HTR-8/SVneo (cell line): Measurements from ENCODE around the gene EPC2.

Experiments used
- DNase-seq: peaks from one replicate; pipeline ENCODE4 v3.0.0; 2011; ENCODE audit warnings: low spot score, mixed read lengths; ENCODE audit not compliant: insufficient read length
- FAIRE-seq: peaks from 2 replicates; lab custom pipeline; 2011; peaks lifted over from hg19 to GRCh38; lab: Jason Lieb, UNC

The EPC2 gene

DNA sequence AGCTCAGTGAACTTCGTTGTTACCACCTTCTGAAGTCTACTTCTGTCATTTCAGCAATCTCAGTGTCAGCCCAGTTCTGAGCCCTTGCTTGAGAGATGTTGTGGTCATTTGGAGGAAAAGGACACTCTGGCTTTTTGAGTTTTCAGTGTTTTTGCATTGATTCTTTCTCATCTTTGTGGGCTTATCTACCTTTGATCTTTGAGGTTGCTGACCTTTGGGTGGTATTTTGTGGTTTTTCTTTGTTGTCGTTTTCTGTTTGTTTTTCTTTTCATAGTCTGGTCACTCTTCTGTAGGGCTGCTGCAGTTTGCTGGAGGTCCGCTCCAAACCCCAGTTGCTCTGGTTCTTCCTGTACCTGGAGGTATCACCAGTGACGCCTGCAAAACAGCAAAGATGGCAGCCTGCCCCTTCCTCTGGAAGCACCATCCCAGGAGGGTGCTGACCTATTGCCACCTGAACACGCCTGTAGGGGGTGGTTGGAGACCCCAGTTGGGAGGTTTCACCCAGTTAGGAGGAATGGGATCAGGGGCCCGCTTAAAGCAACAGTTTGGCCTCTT is 74.7 kb downstream of the EPC2 start:
- FAIRE-seq (no peak), DNase-seq (no peak)

DNA sequence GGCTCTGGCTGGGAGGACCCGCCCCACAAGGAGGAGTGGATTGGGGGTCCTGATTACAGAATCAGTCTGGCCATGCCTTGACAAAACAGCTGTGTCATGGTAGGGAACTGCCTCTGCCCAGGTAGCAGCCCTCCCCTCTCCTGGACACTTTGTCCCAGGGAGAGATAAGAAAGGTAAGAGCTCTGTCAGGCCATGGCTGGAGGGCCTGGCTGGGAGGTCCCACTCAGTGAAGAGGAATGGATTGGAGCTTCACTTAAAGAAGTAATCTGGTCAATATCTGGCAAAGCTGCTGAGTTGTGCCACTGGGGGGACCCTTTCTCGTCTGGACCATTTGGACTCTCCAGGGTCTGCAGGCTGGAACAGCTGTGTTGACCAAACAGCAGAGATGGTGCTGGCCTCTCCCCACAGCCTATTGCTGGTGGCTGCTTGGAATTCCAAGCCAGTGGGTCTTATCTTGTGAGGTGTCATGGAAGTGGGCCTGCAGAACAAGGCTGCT is 75.4 kb downstream of the EPC2 start:
- DNase-seq (no peak), FAIRE-seq (no peak)

DNA sequence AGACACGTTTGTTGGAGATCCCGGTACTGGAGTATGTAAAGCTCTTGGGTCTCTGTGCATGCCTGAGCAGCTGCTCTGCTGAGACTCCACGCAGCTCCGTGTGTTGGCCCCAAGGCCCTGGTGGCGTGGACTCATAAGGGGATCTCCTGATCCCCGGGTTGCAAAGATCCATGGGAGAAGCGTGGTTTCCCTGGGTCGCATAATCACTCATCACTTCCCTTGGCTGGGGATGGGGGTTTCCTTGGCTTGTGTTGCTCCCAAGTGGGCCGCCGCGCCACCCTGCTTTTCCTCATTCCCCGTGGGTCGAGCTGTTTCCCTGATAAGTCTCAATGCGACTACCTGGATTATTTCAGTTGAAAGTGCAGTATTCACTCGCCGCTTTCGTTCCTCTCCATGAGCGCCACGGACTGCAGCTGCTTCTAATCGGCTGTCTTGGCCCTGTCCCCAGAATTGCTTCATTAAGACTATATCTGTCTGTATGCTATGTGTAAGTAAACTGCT is 76.0 kb downstream of the EPC2 start:
- no peak for DNase-seq
- FAIRE-seq = no peak

DNA sequence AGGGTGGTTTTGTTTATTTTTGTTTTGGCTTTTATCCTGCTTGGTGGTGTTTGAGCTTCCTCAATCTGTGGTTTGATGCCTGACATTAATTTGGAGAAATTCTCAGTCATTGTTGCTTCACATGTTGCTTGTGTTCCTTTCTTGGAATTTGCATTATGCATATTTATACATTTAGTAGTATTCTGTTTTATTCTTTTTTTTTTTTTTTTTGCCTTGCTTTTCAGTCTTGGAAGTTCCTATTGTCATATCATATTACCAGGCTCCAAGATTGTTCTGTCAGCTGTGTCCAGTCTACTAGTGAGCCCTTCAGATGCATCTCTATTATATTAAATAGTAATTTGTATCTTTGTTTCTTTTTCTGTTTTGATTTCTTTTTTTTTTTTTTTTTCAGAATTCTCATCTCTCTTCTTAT is 77.0 kb downstream of the EPC2 start:
- no peak for DNase-seq
- FAIRE-seq = no peak

DNA sequence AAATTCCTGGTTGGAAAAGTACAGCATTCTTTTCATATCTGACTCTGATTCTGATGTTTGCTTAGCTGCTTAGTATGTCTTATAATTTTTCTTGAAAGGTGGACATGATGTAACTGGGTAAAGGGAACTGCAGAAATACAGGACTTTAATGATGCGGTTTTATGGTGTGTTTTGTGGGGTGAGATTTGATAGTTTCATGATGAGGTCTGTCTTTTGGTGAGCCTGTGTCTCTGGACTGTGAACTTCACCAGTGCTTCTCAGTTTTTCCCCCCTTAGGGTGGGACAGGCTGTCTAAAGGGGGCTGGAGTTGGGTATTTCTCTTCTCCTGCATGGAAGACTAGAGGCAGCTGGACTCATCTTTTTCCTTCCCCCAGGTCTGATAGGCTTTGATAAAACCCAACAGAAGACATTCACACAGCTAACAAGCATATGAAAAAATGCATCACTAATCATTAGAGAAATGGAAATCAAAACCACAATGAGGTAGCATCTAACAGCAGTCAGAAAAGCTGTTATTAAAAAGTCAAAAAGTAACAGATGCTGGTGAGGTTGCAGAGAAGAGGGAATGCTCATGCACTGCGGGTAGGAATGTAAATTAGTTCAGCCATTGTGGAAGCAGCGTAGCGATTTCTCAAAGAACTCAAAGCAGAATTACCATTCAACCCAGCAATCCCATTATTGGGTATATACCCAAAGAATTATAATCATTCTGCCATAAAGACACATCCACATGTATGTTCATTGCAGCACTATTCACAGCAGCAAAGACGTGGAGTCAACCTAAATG is 77.6 kb downstream of the EPC2 start:
- FAIRE-seq = no peak

DNA sequence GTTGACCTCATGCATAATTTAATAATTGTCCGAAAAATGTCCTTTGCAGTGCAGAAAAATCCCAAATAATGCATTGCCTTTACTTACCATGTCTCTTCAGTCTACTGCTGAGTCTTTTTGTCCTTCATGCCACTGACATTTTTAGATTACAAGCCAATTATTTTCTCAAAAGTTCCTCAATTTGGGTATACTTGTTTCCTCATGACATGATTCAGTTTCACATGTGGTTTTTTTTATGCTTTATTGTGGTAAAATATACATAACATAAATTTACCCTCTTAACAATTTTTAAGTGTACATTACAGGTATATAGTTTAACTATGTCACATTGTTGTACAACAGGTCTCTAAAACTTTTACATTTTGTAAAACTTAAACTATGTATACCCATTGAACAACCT is 81.0 kb downstream of the EPC2 start:
- FAIRE-seq (no peak), DNase-seq (no peak)

More for the DNA sequence above, 77.6 kb downstream of the EPC2 start:
- no peak for DNase-seq

DNA sequence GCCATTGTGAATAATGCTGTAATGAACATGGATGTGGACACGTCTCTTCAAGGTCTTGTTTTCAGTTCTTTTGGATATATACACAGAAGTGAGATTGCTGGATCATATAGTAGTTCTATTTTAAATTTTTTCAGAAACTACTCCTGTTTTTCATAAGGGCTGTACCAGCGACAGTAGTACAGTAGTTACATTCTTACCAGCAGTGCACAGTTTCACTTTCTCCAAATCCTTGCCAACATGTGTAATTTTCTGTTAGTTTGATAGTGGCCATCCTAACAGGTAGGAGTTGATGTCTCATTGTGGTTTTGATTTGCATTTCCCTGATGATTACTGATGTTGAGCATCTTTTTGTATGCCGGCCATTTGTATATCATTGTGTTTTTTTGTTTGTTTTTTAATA is 81.7 kb downstream of the EPC2 start:
- DNase-seq (no peak), FAIRE-seq (no peak)

DNA sequence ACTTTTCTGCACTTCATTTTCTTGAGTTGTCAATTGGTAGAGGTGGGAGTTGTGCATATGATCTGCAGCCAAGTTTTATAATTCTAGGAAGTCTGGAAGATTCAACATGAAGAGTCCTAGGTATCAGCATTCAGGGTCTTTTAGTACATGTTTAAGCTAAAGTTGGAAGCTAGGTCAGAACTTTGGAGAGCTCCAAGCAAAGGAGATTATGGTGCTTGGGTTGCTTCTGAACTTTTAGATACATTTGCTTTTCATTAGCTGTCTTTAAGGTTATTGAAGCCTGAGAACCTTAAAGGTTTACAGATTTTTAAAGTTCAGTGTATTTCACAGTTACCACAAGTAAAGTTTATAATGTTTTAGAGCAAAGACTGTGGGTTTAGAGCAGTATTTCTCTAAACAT is 85.5 kb downstream of the EPC2 start:
- no peak for FAIRE-seq

DNA sequence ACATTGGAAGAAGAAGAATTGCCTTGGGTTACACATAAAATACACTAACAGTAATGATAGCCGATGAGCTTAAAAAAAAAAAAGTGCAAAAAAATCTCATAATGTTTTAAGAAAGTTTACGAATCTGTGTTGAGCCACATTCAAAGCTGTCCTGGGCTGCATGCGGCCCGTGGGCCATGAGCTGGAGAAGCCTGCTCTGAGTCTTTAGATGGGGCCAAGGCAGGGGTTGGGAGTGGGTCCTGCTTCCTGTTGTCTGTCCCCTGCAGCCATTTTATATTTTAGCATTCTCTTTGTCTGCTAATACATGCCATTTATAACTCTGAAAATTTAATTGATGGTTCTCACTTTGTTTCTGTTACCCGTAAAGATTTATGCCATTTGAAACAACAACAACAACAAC is 93.2 kb downstream of the EPC2 start:
- FAIRE-seq (no peak), DNase-seq (no peak)

More for the DNA sequence above, 85.5 kb downstream of the EPC2 start:
- no peak for DNase-seq

DNA sequence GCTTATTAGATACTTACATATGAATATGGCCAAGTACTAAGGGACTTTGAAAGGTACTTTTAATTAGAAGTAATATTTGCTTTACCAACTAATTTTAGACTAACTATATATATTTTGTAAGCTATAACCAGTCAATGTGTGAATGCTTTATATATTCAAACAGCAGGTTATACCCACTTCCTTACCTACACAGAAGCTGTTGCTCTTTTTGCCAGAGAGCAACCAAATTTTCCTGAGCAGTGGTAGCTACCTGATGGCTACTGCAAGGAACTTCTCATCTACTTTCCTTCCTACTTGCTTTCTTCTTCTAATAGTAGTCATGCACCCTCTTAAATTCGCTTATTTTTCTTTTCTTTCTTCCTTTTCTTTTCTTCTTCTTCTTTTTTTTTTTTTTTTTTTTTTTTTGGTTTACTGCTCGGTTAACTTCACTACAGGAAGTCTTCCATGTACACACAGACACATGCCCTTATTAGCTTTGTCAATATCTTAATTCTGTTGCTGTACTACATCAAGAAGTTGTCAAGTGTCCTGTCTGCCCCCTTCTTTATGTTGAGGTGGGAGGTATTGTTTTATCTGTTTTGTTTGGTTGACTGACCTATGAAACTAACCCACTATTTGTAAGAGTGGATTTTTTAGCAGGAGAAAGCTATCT is 95.0 kb downstream of the EPC2 start:
- DNase-seq (no peak), FAIRE-seq (no peak)

DNA sequence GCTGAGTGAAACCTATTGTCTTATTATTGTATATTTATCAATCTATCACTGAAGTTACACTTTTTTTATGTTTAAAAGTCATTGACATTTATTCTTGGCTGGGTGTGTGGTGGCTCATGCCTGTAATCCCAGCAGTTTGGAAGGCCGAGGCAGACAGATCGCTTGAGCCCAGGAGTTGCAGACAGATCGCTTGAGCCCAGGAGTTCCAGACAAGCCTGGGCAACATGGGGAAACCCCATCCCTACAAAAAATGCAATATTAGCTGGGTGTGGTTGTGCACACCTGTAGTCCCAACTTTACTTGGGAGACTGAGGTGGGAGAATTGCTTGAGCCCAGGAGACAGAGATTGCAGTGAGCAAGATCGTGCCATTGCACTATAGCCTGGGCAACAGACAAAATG is 97.8 kb downstream of the EPC2 start:
- DNase-seq (no peak), FAIRE-seq (no peak)

DNA sequence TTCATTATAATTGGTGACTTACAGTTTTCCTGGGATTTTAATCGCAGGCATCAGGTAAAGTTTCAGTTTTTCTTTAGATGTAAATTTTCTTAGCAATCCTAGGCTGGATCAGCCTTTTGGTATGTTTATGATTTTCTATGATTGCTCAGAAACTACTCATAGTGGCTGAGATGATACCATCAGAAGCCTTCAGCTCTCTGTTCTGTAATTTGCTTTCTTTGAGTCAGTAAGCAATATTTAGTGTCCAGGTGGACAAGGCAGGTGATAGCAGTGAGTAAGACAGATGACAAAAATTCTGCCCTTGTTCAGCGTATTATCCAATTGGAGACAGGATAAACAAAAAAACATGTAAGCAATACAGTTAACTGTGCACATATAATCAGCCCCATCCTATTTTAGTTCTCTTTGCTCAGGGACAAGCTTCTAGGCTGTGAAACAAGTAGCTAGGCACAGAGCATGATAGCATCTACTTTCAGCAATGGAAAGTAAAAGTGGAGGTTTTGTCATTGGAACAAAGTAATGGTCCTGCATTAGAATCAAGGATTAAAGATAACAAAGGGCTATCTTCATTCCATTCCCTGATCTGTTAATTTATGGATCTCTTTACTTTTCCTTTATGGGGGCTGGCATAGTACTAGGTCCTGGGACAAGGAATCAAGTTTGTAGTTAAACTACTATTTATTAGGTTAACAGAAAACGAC is 100.8 kb downstream of the EPC2 start:
- DNase-seq (no peak), FAIRE-seq (no peak)

DNA sequence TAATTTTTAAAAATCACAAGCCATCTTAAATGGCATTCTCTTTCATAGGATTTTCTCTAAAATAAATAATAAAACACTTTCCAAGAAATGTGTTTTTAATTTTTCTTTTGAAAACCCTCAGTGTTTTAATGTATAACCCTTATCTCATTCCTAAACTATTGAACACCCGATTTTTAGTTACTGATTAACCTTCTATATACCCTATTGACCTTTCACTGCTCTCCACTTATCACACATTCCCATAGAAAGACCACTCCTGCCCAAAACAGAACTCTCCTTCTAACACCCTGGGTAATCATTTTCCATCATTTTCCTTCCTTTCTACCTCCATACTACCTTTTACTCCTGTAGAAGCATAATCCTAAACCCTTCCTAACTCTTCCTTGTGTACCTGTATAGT is 102.4 kb downstream of the EPC2 start:
- DNase-seq (no peak), FAIRE-seq (no peak)

DNA sequence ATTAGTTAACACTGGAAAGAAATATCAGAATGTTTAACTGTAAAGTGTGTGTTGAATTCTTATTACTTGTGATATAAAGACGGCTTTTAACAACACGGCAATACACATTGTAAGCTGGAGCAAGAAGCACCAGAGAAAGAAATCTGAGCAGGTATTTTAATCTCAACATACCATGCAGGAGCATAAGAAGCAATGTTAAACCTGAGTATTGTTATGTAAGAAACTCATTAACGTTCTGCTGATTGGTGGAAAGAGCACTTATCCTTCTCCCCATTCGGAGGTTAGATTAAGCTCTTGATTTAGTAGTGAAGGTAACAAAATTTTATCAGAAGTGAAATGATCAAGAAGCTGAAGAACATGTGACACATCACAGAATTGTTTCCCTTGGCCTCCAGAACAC is 107.4 kb downstream of the EPC2 start:
- FAIRE-seq (no peak), DNase-seq (no peak)

DNA sequence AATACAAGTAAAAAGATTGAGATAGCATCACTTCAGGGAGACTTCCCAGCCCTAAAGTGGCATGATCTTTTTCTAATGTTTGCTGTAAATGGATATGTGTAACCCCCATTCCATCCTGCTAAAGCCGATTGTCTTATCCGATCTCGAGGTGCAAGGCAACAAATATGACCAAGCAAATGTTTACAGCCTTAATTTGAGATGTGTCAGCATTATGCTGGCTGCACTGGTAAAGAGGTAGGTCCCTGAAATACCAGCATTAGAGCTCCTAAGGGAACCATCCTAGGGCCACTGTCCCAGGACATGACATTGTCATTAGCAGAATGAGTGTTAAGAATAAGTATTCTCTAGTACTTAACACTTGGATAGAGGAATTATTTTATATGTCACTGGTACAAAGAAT is 108.4 kb downstream of the EPC2 start:
- no peak for FAIRE-seq

DNA sequence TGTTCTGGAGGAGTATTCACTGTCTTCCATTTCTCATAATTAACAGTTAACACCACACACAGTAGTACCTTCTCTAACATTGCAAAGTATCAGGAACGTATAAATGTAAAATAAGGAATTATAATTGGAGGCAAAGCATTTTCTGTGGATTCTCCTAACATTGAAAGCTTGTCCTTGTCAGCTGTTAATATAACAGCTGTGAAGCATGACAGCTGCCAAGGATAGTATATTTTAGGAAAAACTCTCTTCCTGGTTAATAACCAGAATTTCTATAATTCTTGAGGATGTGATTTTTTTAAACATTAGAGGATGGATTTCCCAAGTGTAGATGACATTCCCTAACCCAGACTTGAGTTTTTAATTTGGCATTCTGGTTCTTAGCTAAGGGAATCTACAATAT is 110.3 kb downstream of the EPC2 start:
- FAIRE-seq (no peak), DNase-seq (no peak)

More for the DNA sequence above, 108.4 kb downstream of the EPC2 start:
- no peak for DNase-seq

DNA sequence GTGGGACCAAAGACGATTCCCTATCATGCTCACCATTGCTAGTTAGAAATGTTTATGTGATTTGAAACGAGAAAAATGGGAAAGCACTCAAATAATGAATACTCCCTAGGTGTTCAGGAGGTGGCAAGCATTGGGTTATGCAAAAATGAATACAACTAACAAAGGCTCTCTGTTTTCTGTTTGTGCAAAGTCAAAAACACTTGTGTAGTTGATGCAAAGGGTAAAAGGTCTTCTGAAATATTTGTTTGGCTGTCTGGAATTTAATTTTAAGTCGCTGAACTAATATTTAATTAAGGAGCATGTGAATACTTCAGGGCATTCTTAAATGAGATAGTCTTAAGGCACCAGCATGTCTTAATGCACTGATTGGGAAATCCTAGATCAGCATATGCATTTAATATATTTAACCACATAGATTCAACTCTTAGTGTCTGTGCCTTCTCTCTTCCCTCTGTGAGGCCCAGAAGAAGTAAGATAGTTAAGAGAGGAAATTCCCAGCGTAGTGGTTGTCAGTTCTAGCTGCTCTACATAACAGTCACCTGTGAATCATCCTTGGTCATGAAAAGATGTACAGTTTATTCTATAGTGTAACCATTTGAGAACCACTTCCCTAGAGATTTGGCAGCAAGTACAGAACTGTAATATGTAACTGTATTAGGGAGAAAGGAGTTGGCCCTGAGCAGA is 111.9 kb downstream of the EPC2 start:
- FAIRE-seq (no peak), DNase-seq (peak; percentile 9)

DNA sequence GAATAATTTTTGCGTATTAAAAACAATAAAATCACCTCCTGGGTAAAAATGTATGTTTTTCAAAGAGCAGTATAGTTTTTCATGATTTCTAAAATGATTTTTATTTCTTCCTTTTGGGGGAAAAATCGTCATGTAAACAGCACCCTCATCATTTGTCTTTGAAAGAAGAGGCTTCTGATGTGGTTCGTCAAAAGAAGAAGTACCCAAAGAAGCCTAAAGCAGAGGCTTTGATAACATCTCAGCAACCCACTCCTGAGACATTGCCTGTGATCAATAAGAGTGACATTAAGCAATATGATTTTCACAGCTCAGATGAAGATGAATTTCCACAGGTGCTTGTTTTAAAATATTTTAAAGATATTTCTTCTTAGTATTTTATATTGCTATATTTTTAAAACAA is 120.3 kb downstream of the EPC2 start:
- FAIRE-seq (no peak), DNase-seq (no peak)

DNA sequence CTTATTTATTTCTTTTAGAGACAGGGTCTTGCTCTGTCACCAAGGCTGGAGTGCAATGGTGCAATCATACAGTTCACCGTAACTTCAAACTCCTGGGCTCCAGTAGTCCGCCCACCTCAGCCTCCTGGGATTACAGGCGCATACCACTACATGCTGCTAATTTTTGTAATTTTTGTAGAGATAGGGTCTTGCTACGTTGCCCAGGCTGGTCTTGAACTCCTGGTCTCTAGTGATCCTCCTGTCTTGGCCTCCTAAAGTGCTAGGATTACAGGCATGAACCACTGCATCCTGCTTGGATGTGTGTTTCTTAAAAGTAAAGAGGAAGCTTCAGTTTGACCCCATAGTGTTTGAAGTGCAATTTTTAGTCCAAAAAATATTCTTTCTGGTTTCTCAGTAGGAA is 125.5 kb downstream of the EPC2 start:
- DNase-seq (no peak), FAIRE-seq (no peak)

DNA sequence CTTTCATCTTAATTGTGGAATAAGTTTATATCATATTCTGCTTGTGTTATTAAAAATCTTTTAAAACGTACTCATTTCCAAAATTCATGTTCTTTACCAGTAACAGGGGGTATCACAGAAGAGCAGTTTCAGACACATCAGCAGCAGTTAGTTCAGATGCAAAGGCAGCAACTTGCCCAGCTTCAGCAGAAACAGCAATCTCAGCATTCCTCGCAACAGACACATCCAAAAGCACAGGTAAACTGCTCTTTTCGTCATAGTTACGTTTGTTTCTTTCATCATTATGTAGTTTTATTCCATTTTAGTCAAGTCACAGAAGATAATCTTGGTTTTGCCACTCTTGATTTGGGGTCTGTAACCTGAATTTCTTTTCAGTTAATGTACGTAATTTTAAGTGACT is 137.0 kb downstream of the EPC2 start:
- FAIRE-seq (no peak), DNase-seq (peak; percentile 5)
